Thyroid gland (tissue), 4 donors: ENCODE results near the gene CSH1. TPM values are rescaled to one million over a fixed set of nuclear protein-coding genes. Genes with fewer than 3 reads are reported as not detected.
A peak's percentile ranks its signal among the peaks of the same experiment; 100 is the strongest.
"Not testable (repeated sequence)": the region's sequence is repeated elsewhere in the genome, so short reads cannot be mapped to it uniquely, and the experiment has no call there.

Source experiments
- DNase-seq, 2 donors: peaks; one replicate each; pipeline ENCODE4 v3.0.0-alpha.2; 2019
- H3K27ac ChIP-seq, 3 donors: fragments of 200-600 bp; sonication (generic); 1 replicate in 2 of 3; 2 replicates in 1 of 3; pipeline ENCODE4 v1.5.1; 2016 to 2019; ENCODE audit warnings: mild to moderate bottlenecking in 1 of 3, moderate library complexity in 1 of 3
- H3K27me3 ChIP-seq: fragments of 200-600 bp; sonication (generic); one replicate; pipeline ENCODE4 v1.5.1; 2019
- H3K36me3 ChIP-seq, 2 donors: fragments of 200-600 bp; sonication (generic); one replicate each; pipeline ENCODE4 v1.5.1; 2016 to 2019
- H3K4me1 ChIP-seq, 2 donors: fragments of 200-600 bp; sonication (generic); one replicate each; pipeline ENCODE4 v1.5.1; 2017 to 2019
- H3K4me3 ChIP-seq, 3 donors: fragments of 200-600 bp; sonication (generic); replicated peaks in 1 of 3; 1 replicate in 2 of 3; 2 replicates in 1 of 3; pipeline ENCODE4 v1.5.1; 2016; ENCODE audit warnings: mild to moderate bottlenecking in 1 of 3
- H3K9me3 ChIP-seq: fragments of 200-600 bp; sonication (generic); one replicate; pipeline ENCODE4 v1.5.1; 2017
- WGBS, 2 donors: methylation state at CpG; one replicate each; pipeline ENCODE4 v1.1.5; 2017; 5-methylcytosine and 5-hydroxymethylcytosine counted together
- intact Hi-C: fragments of 100-400 bp; cut with DNase I; formaldehyde crosslinking; loops from one replicate; pipeline ENCODE4 v1.15.1; 2023
- total RNA-seq, 4 donors: library from RNA; depleted of rRNA; stranded (reverse); fragments of >200 nt; gene quantifications; one replicate each; pipeline ENCODE4 v1.2.3, GENCODE V29; 2016
- TF ChIP-seq, protein P1 (sequence below), 6 experiments: fragments of 200-600 bp in 3 of 6; fragments of 450-650 bp in 3 of 6; sonication (generic) in 3 of 6; IDR thresholded peaks; one replicate each; pipeline ENCODE4 v1.5.1; 2016 to 2019; ENCODE audit warnings: antibody characterized with exemption in 6 of 6, mild to moderate bottlenecking in 2 of 6, inconsistent platforms in 1 of 6, moderate library complexity in 1 of 6

The CSH1 gene
- total RNA-seq, 4 donors from 2014 or later: not detected

DNA sequence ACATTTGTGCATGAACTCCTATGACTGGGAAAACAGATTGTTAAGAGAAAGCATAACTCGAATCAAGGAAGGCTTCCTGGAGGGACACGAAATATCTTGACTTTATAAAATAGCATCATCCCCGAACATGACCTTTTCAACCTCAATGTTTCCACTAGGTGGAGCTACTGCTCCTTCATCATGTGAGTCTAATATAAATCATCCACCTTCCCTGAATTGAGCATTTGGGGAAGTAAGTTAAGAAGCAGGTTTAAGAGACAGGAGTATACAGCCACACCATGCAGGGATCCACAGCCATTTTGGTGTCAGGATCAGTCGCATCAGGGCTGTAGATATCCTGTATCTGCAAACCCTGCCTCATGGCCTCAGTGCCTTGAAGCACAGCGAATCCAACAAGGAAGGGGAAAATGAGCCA lies 7.4 kb upstream of the CSH1 start:
- WGBS, 2 donors: 29 to 40% methylated on average over 5 of the region's 5 CpGs
- H3K36me3 ChIP-seq, H3K27me3 ChIP-seq, H3K27ac ChIP-seq, DNase-seq, H3K4me3 ChIP-seq, H3K4me1 ChIP-seq, H3K9me3 ChIP-seq, intact Hi-C loops: not testable (repeated sequence)
- TF ChIP-seq, protein P1, sequence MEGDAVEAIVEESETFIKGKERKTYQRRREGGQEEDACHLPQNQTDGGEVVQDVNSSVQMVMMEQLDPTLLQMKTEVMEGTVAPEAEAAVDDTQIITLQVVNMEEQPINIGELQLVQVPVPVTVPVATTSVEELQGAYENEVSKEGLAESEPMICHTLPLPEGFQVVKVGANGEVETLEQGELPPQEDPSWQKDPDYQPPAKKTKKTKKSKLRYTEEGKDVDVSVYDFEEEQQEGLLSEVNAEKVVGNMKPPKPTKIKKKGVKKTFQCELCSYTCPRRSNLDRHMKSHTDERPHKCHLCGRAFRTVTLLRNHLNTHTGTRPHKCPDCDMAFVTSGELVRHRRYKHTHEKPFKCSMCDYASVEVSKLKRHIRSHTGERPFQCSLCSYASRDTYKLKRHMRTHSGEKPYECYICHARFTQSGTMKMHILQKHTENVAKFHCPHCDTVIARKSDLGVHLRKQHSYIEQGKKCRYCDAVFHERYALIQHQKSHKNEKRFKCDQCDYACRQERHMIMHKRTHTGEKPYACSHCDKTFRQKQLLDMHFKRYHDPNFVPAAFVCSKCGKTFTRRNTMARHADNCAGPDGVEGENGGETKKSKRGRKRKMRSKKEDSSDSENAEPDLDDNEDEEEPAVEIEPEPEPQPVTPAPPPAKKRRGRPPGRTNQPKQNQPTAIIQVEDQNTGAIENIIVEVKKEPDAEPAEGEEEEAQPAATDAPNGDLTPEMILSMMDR (IDR thresholded peaks at IDR 0.05): peak in 3 of 6 experiments; percentile 35 to 38 (median 37)

DNA sequence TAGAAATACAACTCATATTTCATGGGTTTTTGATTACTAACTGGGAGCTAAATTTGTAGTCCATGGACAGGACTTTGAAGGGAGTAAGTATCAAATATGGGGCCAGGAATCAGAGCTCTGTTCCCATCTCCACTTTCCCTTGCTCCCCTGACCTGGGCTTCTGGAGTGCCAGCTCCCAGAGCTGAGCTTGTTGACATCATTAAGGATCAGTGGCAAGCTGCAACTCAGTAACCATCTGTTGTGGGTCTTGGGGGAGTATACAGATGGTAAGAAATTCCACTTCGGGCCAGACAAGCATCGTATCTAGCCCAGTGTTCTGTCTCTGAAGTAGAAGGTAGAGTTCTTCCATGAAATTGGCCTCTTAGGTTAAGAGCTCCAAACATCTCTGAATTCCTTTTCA lies 5.6 kb upstream of the CSH1 start:
- intact Hi-C loops, H3K4me3 ChIP-seq, H3K9me3 ChIP-seq, H3K27ac ChIP-seq, H3K4me1 ChIP-seq, H3K27me3 ChIP-seq, H3K36me3 ChIP-seq, DNase-seq: not testable (repeated sequence)
- 80 to 84% methylated on average over 2 of the region's 2 CpGs for WGBS, 2 donors

DNA sequence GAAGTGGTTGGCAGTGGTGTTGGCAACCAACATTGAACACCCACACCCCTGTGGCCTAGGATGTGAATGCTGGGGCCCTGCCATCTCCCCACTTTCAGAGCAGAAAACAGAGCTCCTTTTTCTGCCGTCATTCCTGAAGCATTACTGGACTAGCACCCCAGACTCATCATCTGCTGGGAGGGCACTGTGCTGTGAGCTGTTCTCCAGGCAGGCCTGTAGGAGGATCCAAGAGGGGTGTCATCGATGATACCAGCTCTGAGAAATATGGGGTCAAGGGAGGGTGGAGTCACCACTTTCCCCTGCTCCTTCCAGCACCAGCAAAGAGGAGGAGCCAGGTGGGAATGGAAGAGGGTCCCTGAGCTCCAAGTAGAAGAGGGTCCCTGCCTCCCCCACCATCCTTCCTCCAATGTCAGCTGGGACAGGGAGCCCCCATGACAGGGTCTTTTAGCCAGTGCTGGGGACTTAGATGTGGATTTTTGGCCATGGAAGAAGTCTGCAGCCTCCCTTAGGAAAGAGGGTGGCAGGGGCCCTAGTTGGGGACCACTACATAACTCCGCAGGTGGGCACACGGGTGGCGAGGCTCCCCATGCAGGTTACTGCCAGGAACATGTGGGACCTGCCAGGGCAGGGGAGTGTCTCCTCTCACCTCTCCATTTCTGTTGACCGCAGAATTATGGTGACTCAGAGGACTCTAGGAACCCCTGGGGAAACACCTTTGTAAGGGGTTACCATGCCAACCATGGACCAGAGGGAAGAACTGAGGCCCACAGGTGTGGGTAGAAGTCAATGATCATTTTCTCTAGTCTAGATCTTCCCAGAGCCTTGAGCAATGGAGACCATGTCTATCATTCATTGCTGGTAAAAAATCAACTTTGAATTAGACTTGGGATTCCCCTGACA lies 2.8 kb upstream of the CSH1 start:
- H3K9me3 ChIP-seq, H3K36me3 ChIP-seq, H3K4me1 ChIP-seq, H3K4me3 ChIP-seq, intact Hi-C loops, H3K27me3 ChIP-seq, DNase-seq, H3K27ac ChIP-seq: not testable (repeated sequence)
- 85 to 89% methylated on average over 6 of the region's 6 CpGs for WGBS, 2 donors

DNA sequence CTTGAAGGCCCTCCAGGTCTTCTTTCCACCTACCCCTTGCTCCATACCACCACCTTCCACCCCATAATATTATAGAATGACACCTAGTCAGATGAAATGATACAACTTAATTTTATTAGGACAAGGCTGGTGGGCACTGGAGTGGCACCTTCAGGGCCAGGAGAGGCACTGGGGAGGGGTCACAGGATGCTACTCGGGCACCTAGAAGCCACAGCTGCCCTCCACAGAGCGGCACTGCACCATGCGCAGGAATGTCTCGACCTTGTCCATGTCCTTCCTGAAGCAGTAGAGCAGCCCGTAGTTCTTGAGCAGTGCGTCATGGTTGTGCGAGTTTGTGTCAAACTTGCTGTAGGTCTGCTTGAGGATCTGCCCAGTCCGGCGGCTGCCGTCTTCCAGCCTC lies 1.6 kb downstream of the CSH1 start:
- H3K4me3 ChIP-seq, H3K27me3 ChIP-seq, H3K4me1 ChIP-seq, H3K36me3 ChIP-seq, intact Hi-C loops, H3K27ac ChIP-seq, H3K9me3 ChIP-seq, DNase-seq: not testable (repeated sequence)
- WGBS, 2 donors: 83 to 84% methylated on average over 6 to 10 of the region's 10 CpGs

DNA sequence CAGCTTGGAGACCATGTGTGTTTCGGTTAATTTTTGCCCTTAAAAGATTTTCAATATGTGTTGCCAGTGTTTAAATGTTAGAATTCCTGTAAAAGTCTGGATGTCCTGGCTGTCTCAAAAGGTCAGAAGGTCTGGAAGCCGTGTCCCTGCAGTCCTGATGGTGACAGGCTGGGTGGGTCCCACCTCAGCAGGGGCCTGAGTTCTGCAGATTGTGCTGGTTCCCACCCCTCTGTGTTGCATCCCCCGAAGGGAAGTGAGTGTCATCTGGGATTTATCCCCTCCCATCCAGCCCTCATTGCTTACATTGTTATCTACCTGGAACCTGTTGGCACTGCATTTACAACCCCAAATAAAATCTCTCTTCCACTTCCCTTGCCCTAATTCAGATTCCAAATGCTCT lies 2.4 kb downstream of the CSH1 start:
- H3K4me1 ChIP-seq, intact Hi-C loops, H3K36me3 ChIP-seq, H3K27me3 ChIP-seq, DNase-seq, H3K4me3 ChIP-seq, H3K9me3 ChIP-seq, H3K27ac ChIP-seq: not testable (repeated sequence)
- 86 to 90% methylated on average over 3 of the region's 3 CpGs for WGBS, 2 donors

DNA sequence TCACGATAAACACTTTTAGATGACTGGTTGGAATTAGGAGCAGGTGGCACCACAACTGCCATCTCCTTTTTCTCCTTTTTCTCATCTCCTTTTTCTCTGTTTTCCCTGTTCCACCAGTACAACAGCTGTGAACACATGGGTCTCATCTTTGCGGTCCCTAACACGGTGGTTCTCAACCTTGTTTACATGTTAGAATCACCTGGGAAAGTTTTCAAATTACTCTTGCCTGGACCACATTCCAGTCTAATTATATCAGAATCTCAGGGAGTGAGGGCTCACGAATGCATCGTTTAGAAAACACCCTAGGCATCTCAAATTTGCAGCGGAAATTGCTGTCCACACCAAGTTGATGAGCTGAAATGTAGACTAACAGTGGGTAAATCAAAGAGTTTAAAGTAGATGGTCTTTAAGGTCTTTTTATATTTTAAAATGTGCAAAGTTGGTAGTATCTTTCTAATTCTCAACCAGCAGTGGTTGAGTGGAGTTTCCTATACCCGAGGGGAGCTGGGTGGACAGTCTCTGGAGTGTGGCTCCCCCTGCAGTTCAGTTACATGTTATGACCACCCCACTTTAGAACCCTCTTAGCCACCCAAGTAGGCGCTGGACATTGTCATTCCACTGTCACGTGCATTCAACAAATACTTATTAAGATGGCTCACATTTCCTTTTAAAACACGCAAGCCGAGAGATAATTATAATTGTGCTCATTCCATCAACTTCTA lies 3.9 kb downstream of the CSH1 start:
- H3K9me3 ChIP-seq, intact Hi-C loops, H3K36me3 ChIP-seq, H3K4me3 ChIP-seq, H3K27ac ChIP-seq, H3K27me3 ChIP-seq, DNase-seq, H3K4me1 ChIP-seq: not testable (repeated sequence)
- 69 to 74% methylated on average over 11 of the region's 11 CpGs for WGBS, 2 donors

DNA sequence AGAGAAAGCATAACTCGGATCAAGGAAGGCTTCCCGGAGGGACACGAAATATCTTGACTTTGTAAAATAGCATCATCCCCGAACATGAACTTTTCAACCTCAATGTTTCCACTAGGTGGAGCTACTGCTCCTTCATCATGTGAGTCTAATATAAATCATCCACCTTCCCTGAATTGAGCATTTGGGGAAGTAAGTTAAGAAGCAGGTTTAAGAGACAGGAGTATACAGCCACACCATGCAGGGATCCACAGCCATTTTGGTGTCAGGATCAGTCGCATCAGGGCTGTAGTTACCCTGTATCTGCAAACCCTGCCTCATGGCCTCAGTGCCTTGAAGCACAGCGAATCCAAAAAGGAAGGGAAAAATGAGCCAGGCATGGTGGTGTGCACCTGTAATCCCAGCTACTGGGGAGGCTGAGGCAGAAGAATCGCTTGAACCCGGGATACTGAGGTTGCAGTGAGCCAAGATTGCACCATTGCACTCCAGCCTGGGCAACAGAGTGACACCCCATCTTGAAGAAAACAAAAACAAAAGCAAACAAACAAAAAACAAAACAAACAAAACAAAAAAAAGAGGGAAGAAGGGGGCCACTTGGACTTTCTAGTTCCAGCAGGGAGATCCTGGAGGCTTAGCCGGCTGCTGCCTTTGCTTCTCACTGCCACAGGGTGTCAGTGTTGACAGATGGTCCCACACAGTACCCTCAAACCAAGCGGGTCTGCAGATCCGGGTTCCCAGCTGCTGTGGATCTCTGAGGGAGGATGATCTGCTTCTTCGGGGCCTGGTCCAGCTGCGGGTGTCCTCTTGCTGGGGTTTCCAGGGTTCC lies 7.1 kb downstream of the CSH1 start:
- H3K9me3 ChIP-seq, H3K36me3 ChIP-seq, intact Hi-C loops, DNase-seq, H3K4me1 ChIP-seq, H3K27me3 ChIP-seq, H3K4me3 ChIP-seq, H3K27ac ChIP-seq: not testable (repeated sequence)
- 27 to 34% methylated on average over 13 of the region's 13 CpGs for WGBS, 2 donors
- TF ChIP-seq, protein P1 (IDR thresholded peaks at IDR 0.05): peak in 4 of 6 experiments; percentile 18 to 39 (median 28)

DNA sequence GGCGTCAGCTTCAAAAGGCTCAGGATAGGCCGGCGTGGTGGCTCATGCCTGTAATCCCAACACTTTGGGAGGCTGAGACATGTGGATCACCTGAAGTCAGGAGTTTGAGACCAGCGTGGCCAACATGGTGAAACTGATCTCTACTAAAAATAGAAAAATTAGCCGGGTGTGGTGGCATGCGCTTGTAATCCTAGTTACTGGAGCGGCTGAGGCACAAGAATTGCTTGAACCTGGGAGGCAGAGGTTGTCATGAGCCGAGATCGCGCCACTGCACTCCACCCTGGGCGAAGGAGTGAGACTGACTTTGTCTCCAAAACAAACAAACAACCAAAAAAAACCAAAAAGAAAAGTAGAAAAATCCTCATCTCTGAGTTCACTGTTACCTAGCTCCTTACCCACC lies 11.3 kb downstream of the CSH1 start:
- intact Hi-C loops, H3K4me1 ChIP-seq, H3K27me3 ChIP-seq, H3K27ac ChIP-seq, DNase-seq, H3K9me3 ChIP-seq, H3K36me3 ChIP-seq, H3K4me3 ChIP-seq: not testable (repeated sequence)
- 90 to 93% methylated on average over 8 of the region's 11 CpGs for WGBS, 2 donors

DNA sequence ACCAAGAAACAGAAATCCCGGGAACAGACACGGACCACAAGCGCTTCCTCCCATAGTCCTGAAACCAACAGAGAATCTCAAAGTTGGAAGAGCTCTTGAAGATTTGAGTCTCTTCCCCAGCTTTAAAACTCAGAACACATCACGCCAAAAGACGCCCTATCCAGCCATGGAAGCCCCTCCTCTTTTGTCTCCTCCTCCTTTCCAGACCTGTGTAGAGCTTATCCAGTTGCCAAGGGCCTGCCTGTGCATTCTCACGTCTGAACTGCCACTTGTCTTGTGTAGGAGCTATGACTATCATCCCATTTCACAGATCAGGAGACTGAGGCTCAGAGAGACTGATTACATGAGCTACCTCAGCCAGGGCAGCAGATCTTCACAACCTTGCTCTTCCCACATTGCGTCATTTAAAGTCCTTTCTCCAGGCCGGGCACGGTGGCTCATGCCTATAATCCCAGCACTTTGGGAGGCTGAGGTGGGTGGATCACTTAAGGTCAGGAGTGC lies 13.7 kb downstream of the CSH1 start:
- intact Hi-C loops, H3K4me1 ChIP-seq, H3K27ac ChIP-seq, DNase-seq, H3K9me3 ChIP-seq, H3K27me3 ChIP-seq, H3K36me3 ChIP-seq, H3K4me3 ChIP-seq: not testable (repeated sequence)
- 75 to 86% methylated on average over 9 of the region's 9 CpGs for WGBS, 2 donors
